Left hindlimb (tissue), 1 donor: Measurements from ENCODE around the gene TSPY2.
"Not testable (repeated sequence)": the region's sequence is repeated elsewhere in the genome, so short reads cannot be mapped to it uniquely, and the experiment has no call there.

ENCODE experiments used
- DNase-seq: peaks from one replicate; pipeline ENCODE4 v3.0.0-alpha.2; 2018

TSPY2 gene

GRCh38 chrY:6245923-6246322, at the start of gene TSPY2:
TSS of gene TSPY2 (plus strand) at chrY:6246223. CDS start at chrY:6246269, 46 bp downstream.
- DNase-seq, result not testable (repeated sequence)

- not testable (repeated sequence) for DNase-seq
Measured at GRCh38 chrY:6209565-6209964, 36.5 kb upstream of the TSPY2 start.

GRCh38 chrY:6217045-6217444, 29.0 kb upstream of the TSPY2 start:
- DNase-seq, result not testable (repeated sequence)

GRCh38 chrY:6269839-6270238, 23.8 kb downstream of the TSPY2 start:
- not testable (repeated sequence) for DNase-seq
